ENCODE results near the gene BOC. TPM values are rescaled to one million over a fixed set of nuclear protein-coding genes. Genes with fewer than 3 reads are reported as not detected.

The BOC gene
- total and polyA plus RNA-seq, 2 of the 8 experiments (the other 6 are each of a cell fraction or from before 2014, with no cell fraction given), result 6.9 to 9.3 TPM

GRCh38 chr3:113273011-113273410 is 61.7 kb downstream of the BOC start (continued):
- no peak for TF ChIP-seq KDM4A (IDR thresholded peaks at IDR 0.05; ENCODE audit: low read depth, low read length, severe bottlenecking)
- TF ChIP-seq HDAC2 (IDR thresholded peaks at IDR 0.05; ENCODE audit: borderline replicate concordance in 1 of 2, low read depth in 2 of 2, low read length in 2 of 2), result no peak
- TF ChIP-seq TCF12 (IDR thresholded peaks at IDR 0.05; ENCODE audit: low read depth, low read length), result no peak
- TF ChIP-seq E2F6 (IDR thresholded peaks at IDR 0.05), result no peak
- no peak for TF ChIP-seq POLR2AphosphoS5 (IDR thresholded peaks at IDR 0.05; ENCODE audit: low read depth, low read length)
- no peak for TF ChIP-seq GTF2F1 (IDR thresholded peaks at IDR 0.05; ENCODE audit: borderline replicate concordance, low read depth, low read length)
- TF ChIP-seq TAF1 (IDR thresholded peaks at IDR 0.05; ENCODE audit: low read depth, low read length), result no peak
- no peak for TF ChIP-seq ASH2L (IDR thresholded peaks at IDR 0.05; ENCODE audit: low read length)
